SIG-M5 (cell line): ENCODE measurements around the gene ATF7IP2.
"Not testable (repeated sequence)": the region's sequence is repeated elsewhere in the genome, so short reads cannot be mapped to it uniquely, and the experiment has no call there.

Experiments used
- DNase-seq: peaks from one replicate; lab custom pipeline; 2025; lab: John Stamatoyannopoulos, UW

The ATF7IP2 gene

GRCh38 chr16:10373556-10373955 is 12.3 kb upstream of the ATF7IP2 start:
- DNase-seq, result no peak

- no peak for DNase-seq
Measured at GRCh38 chr16:10376229-10376628, 9.6 kb upstream of the ATF7IP2 start.

- no peak for DNase-seq
Measured at GRCh38 chr16:10383626-10384025, 2.2 kb upstream of the ATF7IP2 start.

- no peak for DNase-seq
Measured at GRCh38 chr16:10386517-10387100, 748 bp downstream of the ATF7IP2 start.

- no peak for DNase-seq
Measured at GRCh38 chr16:10387188-10387617, 1.3 kb downstream of the ATF7IP2 start.

GRCh38 chr16:10388988-10389387 is 3.1 kb downstream of the ATF7IP2 start:
- no peak for DNase-seq

GRCh38 chr16:10390330-10390729 is 4.5 kb downstream of the ATF7IP2 start:
- DNase-seq, result no peak

GRCh38 chr16:10390867-10391266 is 5.0 kb downstream of the ATF7IP2 start:
- no peak for DNase-seq

- no peak for DNase-seq
Measured at GRCh38 chr16:10391339-10391738, 5.5 kb downstream of the ATF7IP2 start.

GRCh38 chr16:10402975-10403374 is 17.1 kb downstream of the ATF7IP2 start:
- no peak for DNase-seq

GRCh38 chr16:10405386-10405939 is 19.6 kb downstream of the ATF7IP2 start:
- no peak for DNase-seq

- DNase-seq, result no peak
Measured at GRCh38 chr16:10408824-10409381, 23.0 kb downstream of the ATF7IP2 start.

GRCh38 chr16:10409713-10410112 is 23.9 kb downstream of the ATF7IP2 start:
- DNase-seq, result not testable (repeated sequence)

GRCh38 chr16:10410469-10410868 is 24.6 kb downstream of the ATF7IP2 start:
- no peak for DNase-seq

GRCh38 chr16:10412935-10413601 is 27.2 kb downstream of the ATF7IP2 start:
- DNase-seq, result no peak

- not testable (repeated sequence) for DNase-seq
Measured at GRCh38 chr16:10418204-10418603, 32.3 kb downstream of the ATF7IP2 start.

- no peak for DNase-seq
Measured at GRCh38 chr16:10419701-10420100, 33.8 kb downstream of the ATF7IP2 start.

- no peak for DNase-seq
Measured at GRCh38 chr16:10421596-10421995, 35.7 kb downstream of the ATF7IP2 start.

- no peak for DNase-seq
Measured at GRCh38 chr16:10428433-10429168, 42.7 kb downstream of the ATF7IP2 start.

GRCh38 chr16:10429299-10429969 is 43.6 kb downstream of the ATF7IP2 start:
- DNase-seq, result not testable (repeated sequence)

GRCh38 chr16:10441726-10442125 is 55.9 kb downstream of the ATF7IP2 start:
- DNase-seq, result no peak

GRCh38 chr16:10447289-10447688 is 61.4 kb downstream of the ATF7IP2 start:
- no peak for DNase-seq
